ENCODE results near the gene EPHA3.

EPHA3 gene

DNA sequence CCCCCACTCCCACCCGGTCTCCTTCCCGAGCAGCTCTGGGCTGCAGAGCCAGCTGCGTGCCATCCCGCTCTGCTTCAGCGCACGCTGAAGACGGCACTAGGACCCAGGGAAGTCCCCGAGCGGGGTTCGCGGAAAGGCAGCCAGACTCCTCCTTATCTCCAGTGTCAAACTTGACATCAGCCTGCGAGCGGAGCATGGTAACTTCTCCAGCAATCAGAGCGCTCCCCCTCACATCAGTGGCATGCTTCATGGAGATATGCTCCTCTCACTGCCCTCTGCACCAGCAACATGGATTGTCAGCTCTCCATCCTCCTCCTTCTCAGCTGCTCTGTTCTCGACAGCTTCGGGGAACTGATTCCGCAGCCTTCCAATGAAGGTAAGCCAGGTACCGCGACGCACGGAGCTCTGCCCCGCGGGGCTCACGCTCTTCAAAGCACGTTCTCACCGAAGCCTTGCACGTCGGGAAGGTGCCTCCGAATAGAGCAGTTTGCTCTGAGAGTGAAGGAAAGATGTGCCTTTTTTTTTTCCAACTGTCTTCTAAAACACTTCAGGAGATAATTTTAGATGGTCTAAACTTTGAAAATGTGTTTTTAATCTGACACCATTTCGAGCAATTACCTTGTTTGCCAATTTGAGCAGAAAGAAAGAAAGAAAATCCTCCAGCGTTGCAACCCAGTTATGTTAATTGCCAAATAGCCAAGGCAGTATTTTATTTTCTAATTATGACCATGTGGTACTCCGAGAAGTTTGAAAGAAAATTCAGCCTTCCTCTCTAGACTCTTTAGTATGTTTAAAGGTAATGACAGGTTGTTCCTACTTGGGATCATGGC, at the start of gene EPHA3:
Gene EPHA3, plus strand, starts transcription at position 161 of the 830 bp plus-strand sequence. Its CDS starts 128 bp downstream, at position 289.
- DNase-seq, result peak; percentile 44

DNA sequence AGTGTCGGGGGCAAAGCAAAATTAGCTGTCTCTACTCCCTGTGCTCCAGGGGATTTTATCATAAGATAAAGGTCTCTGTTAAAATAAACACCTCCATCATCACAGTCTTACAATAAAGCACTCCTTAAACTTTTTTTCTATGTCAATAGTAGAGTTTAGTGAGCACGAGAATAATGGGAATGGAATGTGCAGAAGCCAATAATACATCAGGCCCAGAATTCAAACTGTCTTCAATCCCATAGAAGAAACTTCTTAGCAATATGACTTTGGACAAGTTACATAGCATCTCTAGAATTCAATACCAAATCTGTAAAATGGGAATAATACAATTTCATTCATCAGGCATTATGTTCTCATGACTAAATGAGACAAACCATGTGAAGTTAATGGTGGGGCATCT, 49.0 kb upstream of the EPHA3 start:
- DNase-seq, result no peak

DNA sequence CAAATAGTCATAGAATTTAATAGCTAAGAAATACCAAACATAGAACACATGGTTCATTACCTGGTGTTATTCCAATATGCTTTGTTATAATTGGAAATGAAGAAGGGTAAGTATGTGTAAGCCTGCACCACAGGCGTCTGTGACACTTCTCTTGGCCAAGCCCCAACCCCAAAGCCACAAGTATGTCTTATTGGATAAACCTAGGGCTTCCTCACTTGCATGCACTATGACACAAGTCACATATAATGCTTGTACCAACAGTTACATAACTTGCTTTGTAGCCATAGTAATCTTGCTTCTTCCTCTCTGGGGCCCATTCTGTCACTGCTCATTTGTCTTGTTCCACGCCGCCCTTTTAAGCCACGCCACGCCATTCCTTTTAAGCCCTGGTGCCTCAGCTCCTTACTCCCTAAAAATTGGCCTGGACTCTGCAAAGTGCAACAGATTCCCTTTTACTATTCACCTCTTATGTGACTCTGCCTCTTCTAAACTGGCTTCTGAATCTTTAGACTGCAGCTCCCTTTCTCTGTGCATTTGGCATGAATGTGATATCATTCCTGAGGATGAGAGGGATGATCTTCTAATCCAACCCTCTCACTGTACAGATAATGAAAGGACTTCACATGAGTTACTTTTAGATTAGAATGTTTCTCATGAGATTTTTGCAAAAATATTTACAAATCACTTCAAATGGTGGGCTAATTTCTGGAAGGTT, 48.1 kb upstream of the EPHA3 start:
- DNase-seq, result no peak

DNA sequence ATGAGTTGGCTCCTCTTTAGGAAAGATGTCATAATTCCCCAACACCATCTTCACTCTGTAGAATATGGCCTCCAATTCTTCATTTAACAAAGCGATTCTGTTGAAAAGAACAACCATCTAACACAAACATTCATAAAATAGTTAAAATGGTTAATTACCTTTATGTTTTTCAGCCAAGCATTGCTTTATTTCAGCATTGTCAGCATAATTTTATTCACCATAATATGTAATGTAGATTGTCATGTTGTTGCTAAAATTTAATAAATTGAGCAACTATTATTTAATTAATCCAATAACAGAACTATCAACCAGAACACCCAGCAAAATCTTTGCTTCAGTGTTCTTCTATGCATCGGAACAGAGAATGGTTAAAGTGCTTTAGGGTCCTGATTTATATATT, 46.2 kb upstream of the EPHA3 start:
- no peak for DNase-seq

DNA sequence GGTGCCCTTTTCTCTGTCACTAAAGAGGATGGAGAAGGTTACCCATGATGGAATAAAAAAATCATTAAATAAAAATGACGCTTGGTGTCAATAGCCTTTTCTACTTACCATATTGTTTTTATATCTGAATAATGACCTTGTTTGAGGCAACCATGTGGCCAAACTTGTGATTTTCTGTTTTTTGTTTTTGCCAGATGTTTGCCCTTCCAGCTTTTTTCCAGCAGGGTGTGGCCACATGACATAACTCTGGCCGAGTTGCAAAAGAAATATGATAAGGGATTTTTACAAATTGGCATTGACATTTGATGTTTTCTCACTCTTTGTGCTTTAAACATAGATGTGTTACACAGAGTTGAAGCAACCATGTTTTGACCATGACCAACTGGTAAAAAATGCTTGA, 39.7 kb upstream of the EPHA3 start:
- DNase-seq, result no peak

DNA sequence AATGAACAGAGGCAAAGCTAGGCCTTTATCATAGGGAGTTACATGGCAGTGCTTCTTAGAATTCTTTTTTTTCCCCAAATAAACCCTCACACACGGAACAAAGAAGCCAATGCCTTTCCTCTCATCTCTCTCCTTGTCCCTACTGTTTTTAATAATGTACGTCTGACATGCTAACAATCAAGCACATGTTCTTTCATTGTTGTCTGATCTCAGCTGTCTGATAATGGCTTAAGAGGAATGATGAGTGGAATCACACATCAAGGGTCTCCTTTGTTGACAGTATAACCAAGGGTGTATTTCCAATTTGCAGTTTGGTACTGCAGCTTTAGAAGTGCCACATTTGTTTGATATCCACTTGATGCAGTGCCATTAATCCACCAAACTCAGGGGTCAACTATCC, 34.8 kb upstream of the EPHA3 start:
- DNase-seq, result no peak

DNA sequence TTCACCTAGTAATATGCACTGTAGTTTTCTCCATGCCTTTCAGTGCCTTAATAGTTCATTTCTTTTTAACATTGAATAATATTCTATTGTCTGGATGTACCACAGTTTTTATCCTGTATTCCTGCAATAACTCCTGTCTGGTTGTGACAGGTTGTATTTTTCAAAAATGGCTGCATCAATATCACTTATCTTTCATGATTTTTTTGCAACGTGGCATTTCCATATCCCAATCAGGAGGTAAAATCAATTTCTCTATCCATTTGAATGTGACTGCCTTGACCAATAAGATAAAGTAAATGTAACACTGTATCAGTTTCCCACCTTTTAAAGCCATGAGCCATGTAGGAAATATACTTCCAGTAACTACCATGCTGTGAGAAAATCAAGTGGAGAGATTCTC, 27.5 kb upstream of the EPHA3 start:
- no peak for DNase-seq

DNA sequence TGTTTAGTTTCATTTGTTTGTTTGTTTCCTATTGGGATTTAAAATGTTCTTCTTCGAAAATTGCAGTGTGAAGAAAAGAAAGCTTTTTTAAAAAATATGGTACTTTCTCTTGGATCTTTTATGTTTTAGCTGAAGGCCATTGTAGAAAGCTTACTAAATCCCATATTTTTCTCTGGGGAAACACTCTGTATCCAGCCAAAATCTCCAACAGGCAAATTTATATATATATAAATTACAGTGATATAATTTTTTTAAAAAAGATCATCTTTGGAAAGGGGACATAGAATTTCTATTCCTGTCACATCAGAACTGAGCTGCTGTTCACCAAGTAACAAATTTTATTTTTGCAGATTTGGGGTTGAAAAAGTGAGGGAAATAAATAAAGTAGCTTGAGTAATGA, 19.6 kb upstream of the EPHA3 start:
- no peak for DNase-seq

DNA sequence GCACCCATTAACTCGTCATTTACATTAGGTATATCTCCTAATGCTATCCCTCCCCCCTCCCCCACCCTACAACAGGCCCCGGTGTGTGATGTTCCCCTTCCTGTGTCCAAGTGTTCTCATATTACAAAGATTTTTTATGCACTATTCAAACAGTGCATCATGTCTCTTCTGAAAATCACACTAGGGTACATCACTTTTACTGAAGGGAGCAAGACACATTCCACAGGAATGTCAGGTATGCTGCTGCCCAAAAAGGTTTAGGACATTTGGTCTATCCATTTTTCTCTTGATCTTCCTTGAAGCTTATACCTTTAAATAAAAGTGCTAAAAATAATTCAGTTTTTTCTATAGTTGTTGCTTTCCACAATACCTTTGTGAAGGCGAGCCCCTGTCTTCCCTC, 9.2 kb upstream of the EPHA3 start:
- no peak for DNase-seq

DNA sequence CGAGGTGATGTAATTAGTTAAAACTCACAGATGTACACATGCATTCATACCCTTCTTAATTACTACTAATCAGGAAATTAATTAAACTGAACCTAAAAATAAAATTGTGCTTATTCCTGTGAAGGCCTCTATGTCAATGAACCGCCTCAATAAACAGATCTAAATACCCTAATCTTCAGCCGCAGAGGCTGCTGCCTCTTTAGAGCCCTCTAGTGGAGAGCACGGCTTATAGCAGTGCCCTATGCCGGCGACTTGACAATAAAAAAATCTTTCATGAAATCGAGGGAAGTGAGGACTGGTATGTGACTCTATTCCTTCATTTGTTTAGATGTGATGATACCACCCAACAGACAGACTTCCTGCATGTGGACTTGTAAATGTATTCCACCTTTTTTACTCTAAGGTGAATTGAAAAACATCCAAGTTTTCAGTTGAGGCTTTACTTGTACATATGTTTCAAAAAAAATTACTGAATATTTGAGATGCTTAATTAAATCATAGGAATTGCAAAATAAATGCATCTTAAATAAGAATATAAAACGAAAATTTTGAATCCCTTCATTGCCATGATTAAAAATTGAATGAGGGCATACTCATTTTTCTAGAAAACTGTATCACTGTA, 8.3 kb upstream of the EPHA3 start:
- peak; percentile 31 for DNase-seq

DNA sequence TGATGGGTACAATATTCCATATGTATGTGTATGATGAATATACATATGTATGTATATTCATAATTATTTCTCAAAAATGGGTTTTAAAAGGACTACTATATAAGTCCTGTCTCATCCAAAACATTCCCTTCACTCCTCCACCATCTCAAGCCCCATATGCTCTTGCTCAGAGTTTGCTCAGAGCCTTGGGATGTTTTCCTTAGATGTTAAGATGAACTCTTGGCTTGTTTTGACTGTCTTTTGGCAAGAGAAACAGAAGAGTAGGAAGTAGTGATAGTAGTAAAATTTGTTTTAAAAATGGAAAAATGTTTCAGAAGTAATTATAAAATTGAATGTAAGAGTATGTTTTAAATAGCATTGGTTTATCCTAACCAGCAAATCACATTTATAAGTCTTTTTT, 6.2 kb upstream of the EPHA3 start:
- DNase-seq, result no peak

DNA sequence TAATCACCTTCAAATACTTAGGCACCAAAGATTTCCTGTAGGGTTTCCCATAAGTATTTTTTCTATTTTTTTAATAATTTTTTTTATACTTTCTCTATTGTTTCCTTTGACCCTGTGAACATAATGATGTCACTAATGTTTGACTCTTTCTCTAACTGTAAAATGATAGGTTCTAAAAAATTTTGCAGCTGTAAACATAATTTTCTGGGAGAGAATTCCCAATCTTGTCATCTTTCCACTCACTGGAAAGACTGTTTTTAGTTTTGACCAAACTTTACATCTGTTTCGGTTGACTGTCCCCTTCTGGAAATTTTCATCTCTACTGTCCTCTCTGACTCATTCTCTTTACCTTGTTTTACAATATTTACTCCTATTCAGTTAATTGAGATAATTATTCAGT, 5.5 kb upstream of the EPHA3 start:
- DNase-seq, result no peak

DNA sequence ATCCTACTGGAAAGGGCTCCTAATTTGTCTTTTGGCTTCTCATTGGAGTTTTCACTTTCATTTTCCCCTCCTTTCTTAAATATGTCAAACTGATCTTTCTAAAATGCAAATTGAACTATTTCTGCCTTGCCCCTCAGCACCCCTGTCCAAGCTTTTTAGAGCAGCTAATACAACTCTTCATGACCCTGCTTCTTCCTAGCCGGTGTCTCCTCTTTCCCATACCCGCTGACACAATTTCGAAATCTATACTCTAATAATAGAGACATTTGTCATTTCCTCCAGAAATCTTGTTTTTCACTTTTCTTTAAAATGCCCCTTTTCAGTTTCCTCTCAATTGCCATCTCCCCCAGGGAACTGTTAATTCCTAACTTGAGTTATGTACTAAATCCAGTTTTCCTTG, 2.9 kb upstream of the EPHA3 start:
- DNase-seq, result no peak

DNA sequence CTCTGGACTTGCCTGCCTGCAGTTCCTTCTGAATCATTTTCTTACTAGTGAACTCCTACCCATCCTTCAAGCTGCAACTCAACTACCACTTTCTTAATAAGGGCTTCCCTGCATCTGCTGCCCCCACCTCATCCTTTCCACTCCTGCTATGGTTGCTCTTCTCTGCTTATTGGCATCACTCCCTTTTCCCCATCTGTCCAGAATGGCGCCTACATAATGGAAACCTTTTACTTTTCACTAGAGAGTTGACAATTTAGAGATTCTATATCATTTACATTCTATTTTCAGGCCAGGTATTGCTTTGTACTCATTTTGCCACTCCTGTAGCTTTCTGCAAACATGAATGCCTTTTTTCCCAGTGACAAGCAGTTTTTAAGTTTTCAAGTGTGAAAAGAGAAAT, 1.9 kb upstream of the EPHA3 start:
- DNase-seq, result no peak

DNA sequence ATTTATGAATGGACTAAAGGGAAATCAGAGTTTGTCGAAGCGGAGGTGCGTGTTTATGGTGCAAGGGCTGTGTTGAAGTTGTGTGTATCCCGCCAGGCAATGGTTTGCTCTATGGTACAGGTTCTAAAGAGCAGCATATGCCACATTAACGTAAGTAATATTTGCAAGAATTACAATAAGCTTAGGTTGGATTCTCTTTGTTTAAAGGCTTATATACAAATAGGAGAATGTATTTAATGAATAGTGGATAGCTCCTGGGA, 800 bp downstream of the EPHA3 start:
- DNase-seq, result no peak

DNA sequence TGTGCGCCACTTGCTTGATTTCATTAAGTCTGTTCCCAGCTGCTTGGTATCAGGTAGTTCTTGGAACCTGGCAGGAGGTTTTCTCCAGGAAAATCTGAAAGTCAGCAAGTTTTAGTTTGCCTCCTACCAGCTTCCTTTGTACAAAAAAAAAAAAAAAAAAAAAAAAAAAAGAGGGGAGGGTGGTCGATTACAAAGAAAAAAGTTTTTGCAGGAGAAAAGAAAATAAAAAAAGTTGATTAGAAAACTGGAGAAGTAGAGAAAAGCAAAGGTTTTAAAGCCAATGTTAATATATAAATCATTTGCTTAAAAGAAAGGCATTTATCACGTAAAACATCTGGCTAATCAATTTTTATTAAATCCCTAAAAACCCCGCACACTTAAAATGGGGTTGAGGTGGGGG, 5.9 kb downstream of the EPHA3 start:
- no peak for DNase-seq

DNA sequence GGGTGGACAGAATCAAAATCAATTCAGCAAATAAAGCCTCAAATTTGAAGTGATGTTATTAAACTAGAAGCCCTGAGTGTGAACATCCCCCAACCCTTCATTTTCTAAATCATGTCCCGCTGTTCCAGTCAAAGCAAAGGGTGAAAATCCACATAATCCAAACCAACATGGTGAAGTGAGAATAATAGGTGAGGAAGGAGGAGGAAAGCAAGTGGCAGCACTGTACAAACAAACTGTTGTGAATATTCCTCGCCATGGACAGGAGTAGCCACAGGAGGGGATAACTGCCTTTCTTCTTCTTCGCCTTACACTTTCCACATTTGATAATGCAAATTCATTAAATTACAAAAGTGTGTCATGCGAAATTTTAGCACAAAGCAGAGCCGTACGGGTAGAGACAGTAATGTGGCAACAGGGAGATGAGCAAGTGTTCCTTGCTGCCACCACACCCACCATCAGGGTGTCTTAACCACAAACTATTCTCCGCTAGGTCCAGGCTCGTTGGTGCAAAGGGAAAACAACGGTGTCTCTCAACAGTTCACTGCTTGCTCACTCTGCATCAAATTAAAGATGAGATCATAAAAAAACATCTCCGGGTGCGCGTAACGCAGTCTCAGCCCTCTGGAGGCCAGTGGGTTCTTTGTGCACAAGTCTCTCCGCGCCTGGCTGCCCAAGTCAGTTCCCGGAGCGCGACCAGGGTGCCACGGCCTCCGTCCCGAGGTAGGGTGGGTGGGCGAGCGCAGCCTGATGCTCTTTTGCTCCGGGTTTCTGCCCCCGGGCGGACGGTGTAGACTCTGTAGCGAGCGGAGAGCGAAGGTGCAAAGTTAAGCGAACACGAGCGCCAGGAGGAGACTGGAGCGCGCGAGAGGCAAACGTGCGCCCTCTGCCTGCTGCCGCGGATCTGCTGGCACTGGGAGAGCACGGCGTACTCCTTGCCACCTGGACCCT, 6.7 kb downstream of the EPHA3 start:
- peak; percentile 30 for DNase-seq

DNA sequence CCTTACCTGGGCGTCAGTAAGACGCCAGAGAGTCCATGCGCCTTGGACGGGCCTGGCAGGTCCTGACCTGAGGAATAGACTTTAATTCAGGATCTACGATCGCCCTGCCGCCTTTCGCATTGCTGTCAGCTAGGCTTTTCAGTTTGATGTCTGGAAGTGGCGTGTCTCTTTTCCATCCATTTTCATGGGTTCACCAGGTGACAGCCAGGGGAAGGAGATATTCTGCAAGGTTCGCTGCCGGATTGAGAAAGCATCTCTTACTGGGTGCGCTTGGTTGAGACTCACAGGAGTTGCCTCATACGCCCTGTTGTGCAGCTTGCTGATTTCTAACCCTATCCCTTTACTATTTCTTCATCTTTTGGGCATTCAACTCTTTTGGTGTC, 7.4 kb downstream of the EPHA3 start:
- no peak for DNase-seq

DNA sequence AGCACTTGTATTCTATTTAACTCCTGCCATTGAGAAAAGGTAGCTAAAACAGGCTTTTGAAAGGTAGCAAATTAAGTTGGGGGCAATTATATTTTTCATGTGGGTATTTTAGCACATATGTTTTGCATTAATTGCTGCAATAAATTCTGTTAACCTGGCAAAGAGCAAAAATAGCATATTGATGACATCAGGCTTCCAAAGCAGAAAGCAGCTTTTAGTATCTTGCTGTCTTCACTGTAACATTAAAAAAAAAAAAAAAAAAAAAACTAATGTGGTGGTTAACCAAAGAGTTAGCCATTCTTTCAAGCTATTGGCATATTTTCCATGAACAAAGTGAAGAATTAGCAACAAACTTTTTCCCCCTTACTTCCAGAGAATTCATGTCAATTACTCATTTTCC, 9.1 kb downstream of the EPHA3 start:
- no peak for DNase-seq

DNA sequence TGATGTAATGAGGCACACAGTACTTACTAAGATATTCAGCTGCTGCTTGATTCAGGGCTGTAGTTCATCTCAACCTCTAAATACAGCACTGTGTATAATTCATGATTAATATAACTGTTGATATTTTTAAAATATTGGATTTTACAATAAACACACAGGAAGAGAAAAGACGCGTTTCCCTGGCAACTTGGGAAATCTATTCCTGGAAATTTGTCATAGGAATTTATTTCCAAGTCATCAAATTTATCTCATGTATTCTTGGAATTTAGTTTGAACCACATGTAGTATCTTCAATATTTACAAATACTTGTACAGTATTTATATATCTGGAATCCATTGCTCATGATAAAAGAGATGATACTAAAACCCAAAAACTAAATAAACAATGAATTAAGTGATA, 30.6 kb downstream of the EPHA3 start:
- DNase-seq, result no peak

DNA sequence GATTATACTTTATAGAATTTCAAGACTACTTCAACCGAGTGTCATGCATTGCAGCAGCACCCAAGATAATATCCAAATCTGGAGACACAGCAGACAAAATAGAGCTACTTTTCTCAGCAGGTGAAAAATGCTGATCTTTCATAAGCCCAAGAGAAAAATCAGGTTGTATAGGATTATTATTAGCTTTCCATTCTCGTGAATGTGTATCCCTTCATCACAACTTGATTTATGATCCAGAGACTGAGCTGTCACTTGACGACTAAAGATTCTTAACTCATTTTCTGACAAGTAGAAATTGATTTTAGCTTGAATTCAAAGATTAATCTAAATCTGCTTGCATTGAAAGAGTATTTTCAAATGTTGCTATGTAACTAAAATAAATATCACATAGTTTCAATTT, 32.4 kb downstream of the EPHA3 start:
- DNase-seq, result no peak

DNA sequence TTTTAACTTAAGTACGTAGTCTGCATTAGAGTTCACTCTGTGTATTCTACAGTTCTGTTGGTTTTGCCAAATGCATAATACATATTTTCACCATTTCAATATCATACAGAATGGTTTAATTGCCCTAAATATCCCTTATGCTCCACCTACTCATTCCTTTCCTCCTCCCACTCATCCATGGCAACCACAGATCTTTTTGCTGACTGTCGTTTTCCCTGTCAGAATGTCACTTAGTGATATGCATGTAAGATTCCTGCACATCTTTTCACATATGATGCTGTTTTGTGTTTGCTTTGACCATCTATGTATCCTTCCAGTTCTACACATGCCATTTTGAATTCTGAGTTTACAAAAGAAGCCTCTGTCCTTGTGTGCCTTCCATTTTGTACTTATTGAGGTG, 36.7 kb downstream of the EPHA3 start:
- DNase-seq, result no peak

DNA sequence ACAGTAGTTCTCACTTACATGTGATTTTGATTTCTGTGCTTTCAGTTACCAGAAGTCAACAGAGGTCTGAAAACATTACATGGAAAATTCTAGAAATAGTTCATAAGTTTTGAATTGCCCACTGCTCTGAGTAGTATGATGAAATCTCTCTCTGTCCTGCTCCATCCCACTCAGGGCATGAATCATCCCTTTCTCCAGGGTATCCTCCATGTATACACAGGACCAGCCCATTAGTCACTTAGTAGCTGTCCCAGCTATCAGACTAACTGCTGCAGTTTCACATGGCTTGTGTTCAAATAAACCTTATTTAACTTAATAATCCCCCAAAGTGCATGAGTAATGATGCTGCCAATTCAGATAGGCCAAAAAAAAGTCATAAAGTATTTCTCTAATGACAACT, 38.6 kb downstream of the EPHA3 start:
- no peak for DNase-seq
